Stimulated activated effector memory CD8-positive, alpha-beta T cell treated with anti-CD3 and anti-CD28 coated beads, Interleukin-12 subunit alpha, Interleukin-12 subunit beta, amount 100 ng/mL, for 72 hours (primary cell): Measurements from ENCODE around the gene ZBTB8B.
A peak's percentile ranks its signal among the peaks of the same experiment; 100 is the strongest.
"Not testable (repeated sequence)": the region's sequence is repeated elsewhere in the genome, so short reads cannot be mapped to it uniquely, and the experiment has no call there.

ENCODE experiments used
- ATAC-seq: fragments of 150-1000 bp; cut with Tn5 transposase; 2 replicates; pipeline ENCODE4 v1.10.0; 2021
- DNase-seq, 2 donors: peaks; one replicate each; pipeline ENCODE4 v3.0.0; 2021 to 2022; ENCODE audit warnings: low spot score in 2 of 2
- H3K27ac Mint-ChIP-seq: one replicate; pipeline ENCODE4 v1.8.0; 2022; ENCODE audit warnings: mild to moderate bottlenecking, mixed read lengths
- H3K36me3 Mint-ChIP-seq: one replicate; pipeline ENCODE4 v1.8.0; 2022; ENCODE audit warnings: mild to moderate bottlenecking, mixed read lengths
- H3K4me1 Mint-ChIP-seq: one replicate; pipeline ENCODE4 v1.8.0; 2022; ENCODE audit warnings: mixed read lengths
- H3K4me3 Mint-ChIP-seq: one replicate; pipeline ENCODE4 v1.8.0; 2022; ENCODE audit warnings: mild to moderate bottlenecking, mixed read lengths
- H3K9me3 Mint-ChIP-seq: one replicate; pipeline ENCODE4 v1.8.0; 2022; ENCODE audit warnings: mixed read lengths

ZBTB8B gene

DNA sequence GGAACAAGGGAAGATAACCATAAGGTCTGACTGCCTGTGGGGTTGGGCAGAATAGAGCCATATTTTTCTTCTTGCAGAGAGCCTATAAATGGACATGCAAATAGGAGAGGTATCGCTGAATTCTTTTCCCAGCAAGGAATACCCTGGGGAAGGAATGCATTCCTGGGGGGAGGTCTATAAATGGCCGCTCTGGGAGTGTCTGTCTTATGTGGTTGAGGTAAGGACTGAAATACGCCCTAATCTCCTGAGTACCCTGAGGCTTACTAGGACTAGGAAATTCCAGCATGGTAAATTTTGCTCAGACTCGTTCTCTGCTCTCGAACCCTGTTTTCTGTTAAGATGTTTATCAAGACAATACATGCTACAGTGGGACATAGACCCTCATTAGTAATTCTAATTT lies 6.1 kb upstream of the ZBTB8B start:
- H3K9me3 Mint-ChIP-seq: peaks cover 14% of the 10 kb centered on the region
- not testable (repeated sequence) for DNase-seq, H3K27ac Mint-ChIP-seq, ATAC-seq, H3K4me3 Mint-ChIP-seq, H3K36me3 Mint-ChIP-seq, H3K4me1 Mint-ChIP-seq

GRCh38 chr1:32462977-32463376 lies 1.9 kb upstream of the ZBTB8B start:
- not testable (repeated sequence) for H3K27ac Mint-ChIP-seq, DNase-seq, ATAC-seq, H3K4me3 Mint-ChIP-seq, H3K36me3 Mint-ChIP-seq
- peaks cover 14% of the 10 kb centered on the region for H3K9me3 Mint-ChIP-seq
- H3K4me1 Mint-ChIP-seq: peaks cover 19% of the 10 kb centered on the region

DNA sequence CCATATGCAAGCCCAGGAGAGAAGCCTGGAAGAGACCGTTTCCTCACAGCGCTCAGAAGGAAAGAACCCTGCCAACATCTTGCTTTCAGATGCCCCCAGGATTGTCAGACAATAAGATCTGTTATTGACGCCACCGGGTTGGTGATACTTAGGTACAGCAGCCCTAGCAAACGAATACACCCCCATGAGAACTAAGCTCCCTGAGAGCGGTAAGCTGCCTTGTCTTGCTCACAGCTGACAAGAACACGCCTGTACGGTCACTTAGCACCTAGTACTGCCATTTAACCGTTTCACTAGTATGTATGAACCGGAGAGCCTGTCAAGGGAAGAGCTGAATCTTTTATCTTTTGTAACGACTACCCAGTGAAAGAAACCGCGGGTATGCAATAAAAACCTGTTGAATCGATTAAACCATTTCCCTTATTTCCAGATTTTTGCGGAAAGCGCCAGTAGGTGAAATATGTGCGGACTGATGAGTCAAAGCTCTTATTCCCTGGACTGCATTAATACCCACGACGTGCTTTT lies 619 bp upstream of the ZBTB8B start:
- ATAC-seq (peak; percentile 51), DNase-seq (peak in 1 of 2 donors; percentile 49)
- Mint-ChIP-seq H3K4me3 (peak overlapping the region; percentile 69), H3K4me1 (peaks cover 19% of the 10 kb centered on the region), H3K36me3 (no peaks in the 10 kb centered on the region), H3K27ac (no peak overlapping the region), H3K9me3 (peaks cover 2% of the 10 kb centered on the region)

- Mint-ChIP-seq H3K4me1 (peaks cover 19% of the 10 kb centered on the region), H3K27ac (no peak overlapping the region), H3K4me3 (peak overlapping the region; percentile 69), H3K36me3 (no peaks in the 10 kb centered on the region), H3K9me3 (no peaks in the 10 kb centered on the region)
- ATAC-seq: no peak
- no peak for DNase-seq
Observed at GRCh38 chr1:32465578-32465933, 684 bp downstream of the ZBTB8B start.

- no peak for DNase-seq
- no peak overlapping the region for H3K27ac Mint-ChIP-seq
- no peaks in the 10 kb centered on the region for H3K9me3 Mint-ChIP-seq
- H3K36me3 Mint-ChIP-seq: no peaks in the 10 kb centered on the region
- H3K4me3 Mint-ChIP-seq: no peak overlapping the region
- H3K4me1 Mint-ChIP-seq: peaks cover 19% of the 10 kb centered on the region
- no peak for ATAC-seq
Observed at GRCh38 chr1:32466761-32467160, 1.9 kb downstream of the ZBTB8B start.

GRCh38 chr1:32468791-32469190 lies 3.9 kb downstream of the ZBTB8B start:
- no peak for ATAC-seq
- no peaks in the 10 kb centered on the region for H3K36me3 Mint-ChIP-seq

GRCh38 chr1:32470431-32470830 lies 5.6 kb downstream of the ZBTB8B start:
- Mint-ChIP-seq H3K36me3 (no peaks in the 10 kb centered on the region), H3K4me3 (no peak overlapping the region), H3K4me1 (peaks cover 4% of the 10 kb centered on the region), H3K9me3 (no peaks in the 10 kb centered on the region), H3K27ac (no peak overlapping the region)
- DNase-seq: no peak
- no peak for ATAC-seq

More at GRCh38 chr1:32468791-32469190, 3.9 kb downstream of the ZBTB8B start:
- Mint-ChIP-seq H3K4me3 (no peak overlapping the region), H3K4me1 (peaks cover 19% of the 10 kb centered on the region), H3K27ac (no peak overlapping the region), H3K9me3 (no peaks in the 10 kb centered on the region)
- no peak for DNase-seq

GRCh38 chr1:32470991-32471694 lies 6.3 kb downstream of the ZBTB8B start:
- Mint-ChIP-seq H3K9me3 (no peaks in the 10 kb centered on the region), H3K27ac (no peak overlapping the region), H3K36me3 (no peaks in the 10 kb centered on the region), H3K4me3 (no peak overlapping the region), H3K4me1 (no peaks in the 10 kb centered on the region)
- DNase-seq (no peak), ATAC-seq (peak; percentile 50)

GRCh38 chr1:32471695-32472362 lies 7.0 kb downstream of the ZBTB8B start:
- no peaks in the 10 kb centered on the region for H3K4me1 Mint-ChIP-seq
- no peak overlapping the region for H3K27ac Mint-ChIP-seq
- no peaks in the 10 kb centered on the region for H3K9me3 Mint-ChIP-seq
- no peak overlapping the region for H3K4me3 Mint-ChIP-seq
- no peak for DNase-seq
- no peak for ATAC-seq
- H3K36me3 Mint-ChIP-seq: no peaks in the 10 kb centered on the region

- not testable (repeated sequence) for ATAC-seq, H3K9me3 Mint-ChIP-seq, H3K4me1 Mint-ChIP-seq, H3K36me3 Mint-ChIP-seq, DNase-seq, H3K27ac Mint-ChIP-seq, H3K4me3 Mint-ChIP-seq
Observed at GRCh38 chr1:32472966-32473365, 8.1 kb downstream of the ZBTB8B start.

- Mint-ChIP-seq H3K27ac (no peak overlapping the region), H3K4me1 (no peaks in the 10 kb centered on the region), H3K9me3 (no peaks in the 10 kb centered on the region), H3K36me3 (no peaks in the 10 kb centered on the region), H3K4me3 (no peak overlapping the region)
- ATAC-seq (no peak), DNase-seq (no peak)
Observed at GRCh38 chr1:32474954-32475353, 10.1 kb downstream of the ZBTB8B start.

DNA sequence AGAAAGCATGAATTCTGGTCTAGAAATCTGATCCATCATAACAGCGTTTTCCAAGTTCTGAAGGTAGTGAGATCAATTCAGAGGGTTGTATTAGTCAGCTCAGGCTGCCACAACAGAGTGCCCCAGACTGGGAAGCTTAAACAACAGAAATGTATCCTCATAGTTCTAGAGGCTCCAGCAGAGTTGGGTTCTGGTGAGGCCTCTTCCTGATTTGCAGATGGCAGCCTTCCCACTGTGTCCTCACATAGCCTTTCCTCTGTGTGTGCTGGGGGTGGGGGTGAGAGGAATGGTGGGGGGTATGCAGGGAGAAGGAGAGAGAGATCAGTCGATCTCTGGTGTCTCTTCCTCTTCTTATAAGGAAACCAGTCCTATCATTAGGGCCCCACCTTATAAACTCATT lies 15.1 kb downstream of the ZBTB8B start:
- no peak for DNase-seq
- no peak overlapping the region for H3K4me3 Mint-ChIP-seq
- H3K27ac Mint-ChIP-seq: no peak overlapping the region
- no peaks in the 10 kb centered on the region for H3K4me1 Mint-ChIP-seq
- H3K9me3 Mint-ChIP-seq: no peaks in the 10 kb centered on the region
- ATAC-seq: no peak
- no peaks in the 10 kb centered on the region for H3K36me3 Mint-ChIP-seq

DNA sequence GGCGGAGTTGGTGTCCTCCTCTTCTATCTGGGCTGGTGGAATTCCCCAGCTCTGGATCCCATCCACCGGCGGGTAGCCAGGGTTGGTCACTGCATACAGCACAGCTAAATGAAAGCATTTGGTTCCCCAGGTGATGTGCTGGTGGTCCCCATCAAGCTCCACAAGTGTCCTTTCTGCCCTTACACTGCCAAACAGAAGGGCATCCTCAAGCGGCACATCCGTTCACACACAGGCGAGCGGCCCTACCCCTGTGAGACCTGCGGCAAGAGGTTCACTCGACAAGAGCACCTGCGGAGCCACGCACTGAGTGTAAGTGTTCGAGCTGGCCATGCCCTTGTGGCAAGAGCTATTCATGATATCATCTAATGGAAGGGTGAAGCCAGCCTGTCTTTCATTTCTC lies 15.9 kb downstream of the ZBTB8B start:
- no peak overlapping the region for H3K4me3 Mint-ChIP-seq
- ATAC-seq: no peak
- no peak for DNase-seq
- H3K4me1 Mint-ChIP-seq: no peaks in the 10 kb centered on the region
- H3K27ac Mint-ChIP-seq: no peak overlapping the region
- no peaks in the 10 kb centered on the region for H3K36me3 Mint-ChIP-seq
- H3K9me3 Mint-ChIP-seq: no peaks in the 10 kb centered on the region

GRCh38 chr1:32481788-32482187 lies 16.9 kb downstream of the ZBTB8B start:
- not testable (repeated sequence) for H3K27ac Mint-ChIP-seq, H3K9me3 Mint-ChIP-seq, ATAC-seq, DNase-seq, H3K4me1 Mint-ChIP-seq, H3K4me3 Mint-ChIP-seq, H3K36me3 Mint-ChIP-seq

DNA sequence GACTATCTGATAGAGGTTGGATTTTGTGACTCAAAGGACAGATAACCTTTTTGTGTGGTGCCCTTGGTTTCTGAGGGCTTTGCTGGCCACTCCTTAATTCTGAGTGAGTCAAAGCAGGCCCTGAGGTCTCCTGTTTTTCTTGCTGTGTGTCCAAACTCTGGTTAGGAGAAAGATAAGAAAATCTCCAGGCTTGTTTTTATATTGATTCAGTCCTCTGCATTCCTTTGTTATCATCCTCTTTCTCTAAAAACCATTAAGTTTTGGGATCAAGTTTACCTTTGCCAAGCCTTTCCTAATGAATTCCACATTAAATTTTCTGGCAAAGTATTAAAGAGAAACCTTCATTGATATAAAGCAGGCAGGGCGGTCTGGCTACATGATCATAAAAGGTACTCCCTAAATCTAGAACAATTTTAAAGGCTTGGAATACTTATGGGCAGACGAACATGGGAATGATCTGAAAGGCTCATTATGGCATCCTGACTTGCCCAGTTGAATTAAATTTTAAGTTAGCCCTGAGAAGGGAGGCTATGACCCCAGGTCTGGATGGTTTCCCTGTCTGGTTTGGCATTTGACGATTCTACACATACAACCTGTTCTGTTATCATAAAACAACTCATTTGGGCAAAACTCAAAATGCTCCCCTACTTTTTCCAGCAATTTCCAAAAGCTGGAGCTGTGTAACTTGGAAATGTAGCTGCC lies 20.8 kb downstream of the ZBTB8B start:
- Mint-ChIP-seq H3K36me3 (no peaks in the 10 kb centered on the region), H3K4me1 (no peaks in the 10 kb centered on the region), H3K4me3 (no peak overlapping the region), H3K27ac (no peak overlapping the region), H3K9me3 (no peaks in the 10 kb centered on the region)
- ATAC-seq: no peak
- DNase-seq: no peak
